Panc1 (cell line): ENCODE results near the gene CD79A. TPM values are rescaled to one million over a fixed set of nuclear protein-coding genes. Genes with fewer than 3 reads are reported as not detected.

Experiments used
- ATAC-seq: fragments of 200-7000 bp; cut with Tn5 transposase; 2 replicates; pipeline ENCODE4 v1.9.1; 2020; ENCODE audit warnings: mild to moderate bottlenecking, moderate library complexity
- BruUV-seq: library from RNA; stranded (reverse); fragments of 400-500 nt; replicated peaks from 2 replicates; lab custom pipeline; 2021; lab: Mats Ljungman, UMichigan
- CTCF ChIA-PET: fragments of 300-600 bp; sonication (Branson Sonifier 250); formaldehyde crosslinking; loops from one replicate; lab custom pipeline; 2022; ENCODE audit warnings: antibody characterized with exemption; lab: Charles Lee
- POLR2A ChIA-PET: fragments of 300-600 bp; sonication (Branson Sonifier 250); formaldehyde crosslinking; loops from one replicate; lab custom pipeline; 2022; ENCODE audit warnings: antibody characterized with exemption; lab: Charles Lee
- DNase-seq: peaks from one replicate; pipeline ENCODE4 v3.0.0-alpha.2; 2010; ENCODE audit warnings: low read depth, low spot score
- H3K27ac ChIP-seq: 2 replicates; pipeline ENCODE4 v1.5.1; 2011; ENCODE audit warnings: mild to moderate bottlenecking, low read length, inconsistent platforms
- H3K27me3 ChIP-seq: fragments of 200-500 bp; sonication (Bioruptor generic); 2 replicates; pipeline ENCODE4 v1.6.0; 2014; ENCODE audit warnings: low read length, inconsistent platforms; ENCODE audit not compliant: control insufficient read depth, insufficient read depth
- H3K36me3 ChIP-seq: fragments of 200-500 bp; sonication (Bioruptor generic); 2 replicates; pipeline ENCODE4 v1.5.1; 2014; ENCODE audit warnings: inconsistent platforms, mild to moderate bottlenecking, low read length, moderate library complexity; ENCODE audit not compliant: control insufficient read depth, insufficient read depth
- H3K4me1 ChIP-seq: 2 replicates; pipeline ENCODE4 v1.5.1; 2011; ENCODE audit warnings: inconsistent platforms, mild to moderate bottlenecking, low read length, moderate library complexity; ENCODE audit not compliant: control insufficient read depth, insufficient read depth
- H3K4me3 ChIP-seq, 2 experiments: 2 replicates each; pipeline ENCODE4 v1.5.1; 2011 to 2012; ENCODE audit warnings: low read depth in 2 of 2, low read length in 2 of 2, mild to moderate bottlenecking in 2 of 2, inconsistent platforms in 1 of 2, moderate library complexity in 1 of 2
- H3K9me3 ChIP-seq: fragments of 200-500 bp; sonication (Bioruptor generic); 2 replicates; pipeline ENCODE4 v1.5.1; 2014; ENCODE audit warnings: low read depth, mild to moderate bottlenecking, inconsistent platforms, low read length, moderate library complexity; ENCODE audit not compliant: control insufficient read depth, insufficient read depth
- CTCF ChIP-seq: fragments of 450-650 bp; IDR thresholded peaks from 2 replicates; pipeline ENCODE4 v1.5.1; 2017; ENCODE audit warnings: mild to moderate bottlenecking
- POLR2AphosphoS5 ChIP-seq: IDR thresholded peaks from 2 replicates; pipeline ENCODE4 v1.6.1; 2012; ENCODE audit warnings: mild to moderate bottlenecking, low read depth, low read length, moderate library complexity
- REST ChIP-seq, 2 experiments: IDR thresholded peaks; 2 replicates each; pipeline ENCODE4 v1.6.1; 2011 to 2012; ENCODE audit warnings: low read depth in 2 of 2, control low read depth in 1 of 2, low read length in 1 of 2, mild to moderate bottlenecking in 1 of 2, moderate library complexity in 1 of 2; ENCODE audit not compliant: insufficient read depth in 1 of 2
- SIN3A ChIP-seq: IDR thresholded peaks from 2 replicates; pipeline ENCODE4 v1.6.1; 2012; ENCODE audit warnings: low read depth, mild to moderate bottlenecking, low read length, moderate library complexity, borderline replicate concordance; ENCODE audit not compliant: insufficient read depth
- TCF7L2 ChIP-seq: IDR thresholded peaks from 2 replicates; pipeline ENCODE4 v1.6.1; 2011; ENCODE audit warnings: mild to moderate bottlenecking, low read depth, low read length, inconsistent platforms
- in situ Hi-C: cut with HindIII; loops from 2 replicates; pipeline ENCODE4 v1.10.0; 2016; ENCODE audit warnings: low sequenced_read_pairs, low pct_unique_long_range_greater_than_20kb
- intact Hi-C: fragments of 100-400 bp; cut with micrococcal nuclease; formaldehyde crosslinking; loops from one replicate; pipeline ENCODE4 v1.10.0; 2022; ENCODE audit not compliant: unreplicated experiment
- total RNA-seq: library from RNA; stranded (reverse); gene quantifications from one replicate; pipeline ENCODE4 v1.2.1, GENCODE V29; 2021; ENCODE audit not compliant: unreplicated experiment

CD79A gene
- total RNA-seq, 1 experiment from 2014 or later = 0.59 TPM

GRCh38 chr19:41896581-41896942 lies 19.5 kb downstream of the CD79A start:
- Histone ChIP-seq H3K27me3 (no peaks in the 10 kb centered on the region), H3K27ac (no peak overlapping the region), H3K4me3 (no peak overlapping the region), H3K4me1 (no peaks in the 10 kb centered on the region; the same call in 1 of the 2 replicates), H3K9me3 (no peaks in the 10 kb centered on the region), H3K36me3 (no peaks in the 10 kb centered on the region)
- POLR2A ChIA-PET = no interaction called here
- TF ChIP-seq REST (IDR thresholded peaks at IDR 0.05; ENCODE audit: insufficient read depth in 1 of 2, low read depth in 2 of 2, low read length in 1 of 2) (no peak), POLR2AphosphoS5 (no peak), TCF7L2 (no peak), SIN3A (no peak), CTCF (no peak)
- ATAC-seq = no peak
- BruUV-seq = no TSS peak
- in situ Hi-C loops (no loop called here), intact Hi-C loops (no loop called here)
- CTCF ChIA-PET = interaction anchor here (0.6 kb wide), 1 partner anchor 309 kb away, joined by 3 read pairs; no protein-coding TSS in a partner anchor
- no peak for DNase-seq

GRCh38 chr19:41897181-41897580 lies 20.1 kb downstream of the CD79A start:
- DNase-seq (no peak), ATAC-seq (no peak)
- Histone ChIP-seq H3K9me3 (no peaks in the 10 kb centered on the region), H3K4me3 (no peak overlapping the region), H3K36me3 (no peaks in the 10 kb centered on the region), H3K27me3 (no peaks in the 10 kb centered on the region), H3K4me1 (no peaks in the 10 kb centered on the region; the same call in 1 of the 2 replicates), H3K27ac (no peak overlapping the region)
- in situ Hi-C loops = no loop called here
- TF ChIP-seq POLR2AphosphoS5 = no peak
- TF ChIP-seq SIN3A = no peak
- TF ChIP-seq REST (IDR thresholded peaks at IDR 0.05; ENCODE audit: insufficient read depth in 1 of 2, low read depth in 2 of 2, low read length in 1 of 2) = no peak
- no peak for TF ChIP-seq CTCF
- TF ChIP-seq TCF7L2 = no peak
- BruUV-seq = no TSS peak
- POLR2A ChIA-PET = no interaction called here
- CTCF ChIA-PET = no interaction called here
- intact Hi-C loops = no loop called here
